GM21737 (cell line): ENCODE results near the gene TEF.

Source experiments
- ATAC-seq: cut with Tn5 transposase; IDR thresholded peaks from one replicate; pipeline ENCODE4 v1.9.1; 2021; ENCODE audit warnings: mild to moderate bottlenecking, moderate library complexity; ENCODE audit not compliant: unreplicated experiment

TEF gene, protein sequence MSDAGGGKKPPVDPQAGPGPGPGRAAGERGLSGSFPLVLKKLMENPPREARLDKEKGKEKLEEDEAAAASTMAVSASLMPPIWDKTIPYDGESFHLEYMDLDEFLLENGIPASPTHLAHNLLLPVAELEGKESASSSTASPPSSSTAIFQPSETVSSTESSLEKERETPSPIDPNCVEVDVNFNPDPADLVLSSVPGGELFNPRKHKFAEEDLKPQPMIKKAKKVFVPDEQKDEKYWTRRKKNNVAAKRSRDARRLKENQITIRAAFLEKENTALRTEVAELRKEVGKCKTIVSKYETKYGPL

DNA sequence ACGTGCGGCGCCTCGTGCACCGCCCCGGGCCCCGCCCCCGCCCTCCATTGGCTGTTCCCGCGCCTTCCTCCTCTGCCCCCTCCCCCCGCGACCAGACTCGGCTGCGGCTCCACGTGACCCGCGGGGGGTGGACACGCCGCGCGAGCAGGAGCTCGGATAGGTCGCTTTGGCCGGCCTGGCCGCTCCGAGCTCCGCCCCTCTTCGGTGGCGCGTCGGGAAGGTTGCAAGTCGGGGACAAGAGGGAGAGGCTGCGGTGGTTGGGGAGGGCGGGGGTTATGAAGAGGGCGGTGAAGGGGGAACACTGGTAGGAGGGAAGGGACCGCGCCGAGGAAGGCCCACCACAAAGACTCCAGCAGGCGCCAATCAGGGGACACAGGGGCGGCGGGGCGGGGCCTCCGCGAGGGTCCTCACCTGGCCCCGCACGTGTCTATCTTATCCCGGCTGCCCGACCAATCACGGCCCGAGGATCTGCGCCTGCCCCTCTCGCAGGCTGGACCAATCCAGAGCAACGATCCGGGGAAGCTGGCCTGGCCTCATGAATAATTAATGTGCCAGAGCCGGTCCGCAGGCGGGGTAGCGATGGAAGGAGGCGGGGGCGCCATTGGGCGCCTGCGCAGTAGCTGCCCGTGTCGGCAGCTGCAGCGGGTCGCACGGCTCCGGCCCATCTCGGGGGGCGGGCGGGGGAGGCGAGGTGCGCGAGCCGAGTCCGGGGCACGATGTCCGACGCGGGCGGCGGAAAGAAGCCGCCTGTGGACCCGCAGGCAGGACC, at the start of gene TEF:
Gene TEF, plus strand, starts transcription at position 614 of the 769 bp plus-strand sequence. Its CDS starts 103 bp downstream, at position 717.
- peak; percentile 83 for ATAC-seq

DNA sequence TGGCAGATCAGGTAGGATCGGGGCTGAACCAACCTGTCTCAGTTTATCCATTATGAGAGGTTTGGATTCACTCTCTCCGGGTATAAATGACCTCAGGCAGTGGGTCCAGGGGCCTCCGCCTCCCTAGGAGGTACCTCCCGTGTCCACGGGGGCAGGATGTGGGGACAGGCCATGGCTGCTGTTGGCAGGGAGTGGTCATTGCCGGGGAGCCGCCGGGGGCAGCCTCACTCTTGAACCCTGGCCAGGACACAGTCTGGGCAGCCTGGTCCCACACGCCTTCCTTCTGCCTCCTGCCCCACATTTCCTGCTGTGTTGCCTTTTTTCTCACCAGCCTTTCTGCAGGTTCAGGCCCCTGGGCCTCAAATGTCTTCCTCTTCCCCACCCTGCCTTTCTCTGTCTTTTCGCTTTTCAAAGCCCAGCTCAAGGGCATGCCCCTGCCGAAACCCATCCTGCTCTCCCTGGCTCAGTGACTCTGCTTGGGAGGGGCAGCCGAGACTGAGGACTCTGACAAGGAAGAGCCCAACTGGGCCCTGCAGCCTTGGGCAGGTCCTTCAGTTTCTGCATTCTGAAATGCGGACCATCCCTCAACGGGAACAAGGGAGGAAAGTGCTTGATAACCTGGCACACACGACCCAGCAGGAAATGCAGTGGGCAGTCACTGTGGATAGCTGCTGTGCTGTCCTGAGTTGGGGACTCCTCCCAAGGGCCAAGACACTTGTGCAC, 49.4 kb upstream of the TEF start:
- ATAC-seq = no peak

DNA sequence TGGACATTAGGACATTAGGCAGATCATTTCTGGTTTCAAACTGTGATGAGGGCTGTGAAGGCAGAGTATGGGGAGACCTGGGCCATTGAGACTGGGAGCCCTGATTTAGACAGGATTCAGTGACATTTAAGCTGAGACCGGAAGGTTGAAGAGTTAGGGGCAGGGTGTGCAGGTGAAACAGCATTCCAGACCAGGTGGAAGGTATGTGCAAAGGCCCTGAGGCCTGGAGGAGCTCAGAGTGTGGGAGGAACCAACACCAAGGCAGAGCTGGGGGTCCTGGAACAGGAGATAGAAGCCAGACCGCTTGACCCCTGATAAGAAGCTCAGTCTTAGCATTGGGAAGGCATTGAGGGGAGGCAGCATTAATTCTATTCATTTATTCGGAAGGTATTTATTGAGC, 47.9 kb upstream of the TEF start:
- no peak for ATAC-seq

DNA sequence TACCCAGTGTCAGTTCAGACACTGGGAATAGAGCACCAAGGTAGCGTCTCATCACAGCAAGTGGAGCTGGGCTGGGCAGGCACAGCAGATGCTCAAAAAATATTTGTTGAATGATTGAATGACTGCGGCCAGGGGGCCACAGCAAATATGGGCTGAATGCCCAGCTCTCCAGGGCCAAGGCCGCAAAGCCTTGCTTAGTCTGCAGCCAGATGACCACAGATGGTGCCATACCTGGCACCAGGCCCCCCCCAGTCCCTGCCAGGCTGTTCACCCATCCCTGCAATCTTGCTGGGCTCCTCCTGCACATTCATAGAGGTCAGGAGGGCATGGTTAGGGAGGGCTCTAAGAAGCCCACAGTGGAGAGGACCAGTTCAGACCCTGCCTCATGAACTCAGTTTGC, 47.5 kb upstream of the TEF start:
- no peak for ATAC-seq

DNA sequence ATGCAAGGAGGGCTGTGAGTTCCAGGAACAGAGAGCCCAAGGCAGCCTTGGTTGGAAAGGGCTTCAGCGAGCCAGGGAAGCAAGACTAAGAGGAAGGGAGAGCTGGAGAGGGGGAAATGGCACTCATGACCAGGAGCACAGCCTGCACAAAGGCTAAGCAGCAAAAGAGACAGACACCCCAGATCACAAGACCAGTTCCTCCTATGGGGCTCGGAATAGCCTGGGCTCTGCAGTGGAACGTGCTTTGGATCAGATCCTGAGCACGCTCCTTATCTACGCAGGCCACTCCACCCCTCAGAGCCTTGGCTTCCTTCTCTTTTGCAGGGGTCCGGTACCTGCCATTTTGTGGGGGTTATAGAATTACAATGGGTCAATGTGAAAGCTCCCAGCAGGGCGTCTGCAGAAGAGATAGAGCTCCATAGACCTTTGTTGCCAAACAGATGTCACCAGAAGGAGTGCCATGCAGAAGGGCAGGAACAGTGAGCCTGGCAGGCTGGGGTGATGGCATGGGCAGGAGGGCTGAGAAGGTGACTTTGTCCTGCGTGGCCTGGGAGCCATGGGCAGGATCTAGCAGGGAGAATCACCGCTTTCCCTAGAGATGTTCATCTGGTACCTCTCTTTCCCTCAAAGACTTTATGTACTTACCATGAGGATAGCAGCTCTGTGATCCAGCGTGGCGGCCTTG, 46.6 kb upstream of the TEF start:
- ATAC-seq = no peak

DNA sequence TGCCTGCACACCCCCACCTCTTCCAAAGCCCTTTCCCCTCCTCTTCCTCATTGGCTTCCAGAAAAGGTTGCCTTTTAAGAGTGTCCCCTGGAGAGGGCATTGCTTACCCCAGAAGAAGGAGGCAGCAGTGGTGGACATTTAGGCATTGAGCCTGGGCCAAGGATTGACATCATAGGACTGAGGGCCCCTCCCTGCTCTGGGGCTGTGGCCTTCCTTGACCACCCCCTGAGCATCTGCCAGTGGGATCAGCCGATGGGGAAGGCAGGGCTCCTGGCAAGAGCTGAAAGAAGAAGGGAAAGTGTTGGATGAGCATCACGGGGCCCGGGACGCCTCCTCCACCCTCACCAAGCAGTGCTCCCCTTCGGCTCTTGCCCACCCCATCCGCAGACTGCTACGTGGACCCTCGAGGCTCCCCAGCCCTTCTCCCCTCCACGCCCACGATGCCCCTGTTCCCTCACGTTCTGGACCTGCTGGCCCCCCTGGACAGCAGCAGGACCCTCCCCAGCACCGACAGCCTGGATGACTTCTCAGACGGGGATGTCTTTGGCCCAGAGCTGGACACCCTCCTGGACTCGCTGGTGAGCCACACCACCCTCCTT, 43.0 kb upstream of the TEF start:
- no peak for ATAC-seq

DNA sequence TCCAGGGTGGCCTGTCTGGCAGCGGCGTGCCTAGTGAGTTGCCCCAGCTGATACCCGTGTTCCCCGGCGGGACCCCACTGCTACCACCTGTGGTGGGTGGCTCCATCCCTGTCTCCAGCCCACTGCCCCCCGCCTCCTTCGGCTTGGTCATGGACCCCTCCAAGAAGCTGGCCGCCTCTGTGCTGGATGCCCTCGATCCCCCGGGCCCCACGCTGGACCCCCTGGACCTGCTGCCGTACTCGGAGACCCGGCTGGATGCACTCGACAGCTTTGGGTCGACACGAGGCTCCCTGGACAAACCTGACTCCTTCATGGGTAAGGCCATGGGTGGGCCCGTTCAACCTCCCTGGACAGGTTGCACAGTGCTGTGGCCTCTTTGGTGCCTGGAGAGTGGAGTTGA, 41.9 kb upstream of the TEF start:
- no peak for ATAC-seq

DNA sequence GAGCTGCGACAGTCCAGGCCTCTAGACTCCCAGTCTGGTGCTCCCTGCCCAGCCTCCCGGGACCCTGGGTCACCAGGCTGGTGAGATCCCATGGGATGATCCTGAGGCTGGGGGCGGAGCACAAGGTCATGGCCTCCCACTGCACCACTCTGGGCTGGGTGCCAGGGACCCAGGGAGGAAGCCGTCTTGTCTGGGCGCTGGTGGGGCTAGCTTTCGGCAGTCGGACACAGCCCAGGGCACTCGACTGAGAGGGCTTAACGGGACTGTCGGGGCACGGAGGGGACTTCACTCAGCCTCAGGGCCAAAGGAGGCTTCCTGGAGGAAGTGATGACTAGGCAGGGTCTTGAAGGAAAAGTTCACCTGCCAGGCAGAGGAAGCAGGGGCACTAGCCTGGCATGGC, 41.4 kb upstream of the TEF start:
- no peak for ATAC-seq

DNA sequence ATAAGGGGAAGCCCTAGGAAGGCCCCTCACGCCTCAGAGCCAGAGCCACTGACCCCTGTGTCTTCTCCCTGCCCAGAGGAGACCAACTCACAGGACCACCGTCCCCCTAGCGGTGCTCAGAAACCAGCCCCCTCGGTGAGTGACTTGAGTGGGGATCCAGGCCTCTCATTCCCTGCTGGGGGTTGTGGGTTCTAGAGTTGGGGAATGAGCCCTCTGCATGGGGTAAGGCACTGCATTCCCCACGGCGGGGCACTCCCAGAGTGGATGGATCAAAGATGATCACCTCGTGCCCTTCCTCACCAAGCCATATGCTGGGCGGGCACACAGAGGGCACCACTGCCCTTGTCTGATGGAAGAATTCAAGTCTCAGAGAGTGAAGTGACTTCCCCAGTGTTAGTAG, 40.7 kb upstream of the TEF start:
- ATAC-seq = no peak

DNA sequence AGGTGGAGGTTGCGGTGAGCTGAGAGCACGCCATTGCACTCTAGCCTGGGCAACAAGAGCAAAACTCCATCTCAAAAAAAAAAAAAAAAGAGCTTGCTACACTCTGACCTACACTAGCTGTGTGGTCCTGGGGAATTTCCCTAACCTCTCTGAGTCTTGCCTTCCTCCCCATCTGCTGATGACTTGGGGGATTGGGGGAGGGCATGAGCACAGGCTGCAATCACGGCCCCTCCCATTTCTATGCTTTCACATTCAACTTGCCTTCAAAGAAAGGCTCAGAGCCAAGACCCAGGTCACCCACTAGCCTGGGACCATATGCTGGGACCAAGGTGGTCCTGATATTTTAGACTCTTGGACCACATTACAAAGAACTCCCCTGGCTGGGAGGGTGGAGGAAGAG, 39.8 kb upstream of the TEF start:
- no peak for ATAC-seq

DNA sequence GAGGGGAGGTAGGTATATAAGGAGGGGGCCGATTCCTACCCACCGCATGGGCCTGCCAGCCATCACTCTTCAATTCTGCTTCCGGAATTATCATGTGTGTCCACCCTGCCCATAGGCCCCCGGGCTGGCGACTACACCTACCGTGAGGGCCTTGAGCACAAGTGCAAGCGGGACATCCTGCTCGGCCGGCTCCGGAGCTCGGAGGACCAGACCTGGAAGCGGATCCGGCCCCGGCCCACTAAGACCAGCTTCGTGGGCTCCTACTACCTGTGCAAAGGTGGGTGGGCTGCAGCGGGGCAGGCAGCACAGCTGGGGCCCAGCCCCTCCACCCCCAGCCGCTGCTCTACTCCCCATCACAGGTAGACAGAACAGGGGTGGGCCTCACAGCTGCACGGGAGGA, 38.4 kb upstream of the TEF start:
- ATAC-seq = no peak

DNA sequence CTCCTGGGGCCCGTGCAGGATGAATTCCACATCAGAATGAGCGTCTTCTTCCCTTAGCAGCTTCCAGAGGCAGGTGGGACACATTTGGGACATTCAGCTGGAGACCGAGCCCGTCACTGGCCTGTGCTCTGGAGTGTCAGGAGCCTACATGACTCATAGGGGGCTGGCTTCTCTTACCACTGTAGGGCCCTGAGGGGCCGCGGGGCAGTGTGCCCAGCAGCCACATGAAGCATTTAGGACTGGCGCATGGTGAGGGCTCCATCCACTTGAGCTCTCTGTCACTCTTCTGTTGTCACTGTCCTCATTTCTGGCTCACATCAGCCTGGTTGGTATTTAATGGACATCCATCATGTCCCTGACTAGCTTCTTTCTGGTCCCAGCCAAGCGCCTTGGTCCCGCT, 38.0 kb upstream of the TEF start:
- ATAC-seq = no peak

DNA sequence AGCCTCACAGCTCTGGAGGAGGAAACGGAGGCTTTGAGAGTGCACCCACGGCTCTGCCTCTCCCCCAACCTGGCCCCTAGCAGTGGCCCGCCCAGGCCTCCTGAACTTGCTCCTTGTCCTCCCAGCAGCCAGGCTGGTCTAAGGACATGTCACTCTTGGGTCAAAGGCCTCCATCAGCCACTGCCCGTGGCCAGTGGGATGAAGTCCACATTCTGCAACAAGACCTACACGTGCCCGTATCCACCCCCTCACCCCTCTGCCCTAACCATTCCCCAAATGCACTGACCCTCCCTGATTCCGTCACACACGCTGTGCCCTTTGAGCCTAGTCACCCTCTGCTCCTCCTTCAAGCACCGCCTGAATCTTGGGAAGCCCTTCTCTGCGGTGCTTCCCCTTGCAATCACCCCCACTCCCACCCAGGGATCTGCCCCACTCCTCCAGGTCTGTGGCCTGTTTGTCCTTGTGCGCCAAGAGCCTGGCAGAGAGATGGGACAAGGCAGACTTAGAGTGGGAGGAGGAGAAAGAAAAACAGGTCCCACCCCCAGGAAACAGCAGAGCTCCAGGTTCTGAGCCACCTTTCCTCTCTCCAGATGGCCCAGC, 37.5 kb upstream of the TEF start:
- ATAC-seq = no peak

DNA sequence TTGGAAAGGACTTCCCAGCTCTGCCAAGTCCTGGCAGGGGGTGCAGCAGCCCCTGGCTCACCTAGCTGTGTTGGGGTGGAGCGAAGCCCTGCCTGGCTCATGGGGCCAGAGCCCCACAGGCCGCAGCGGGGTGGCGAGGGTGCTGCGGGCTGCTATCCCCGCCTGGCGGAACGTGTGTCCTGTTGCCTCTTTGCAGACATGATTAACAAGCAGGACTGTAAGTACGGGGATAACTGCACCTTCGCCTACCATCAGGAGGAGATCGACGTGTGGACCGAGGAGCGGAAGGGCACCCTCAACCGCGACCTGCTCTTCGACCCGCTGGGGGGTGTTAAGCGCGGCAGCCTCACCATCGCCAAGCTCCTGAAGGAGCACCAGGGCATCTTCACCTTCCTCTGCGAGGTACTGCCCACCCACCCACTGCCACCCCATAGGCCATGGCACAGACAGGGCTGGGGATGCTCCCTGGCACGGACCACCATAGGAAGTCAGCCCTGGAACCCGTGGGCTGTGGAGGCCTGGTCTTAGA, 35.9 kb upstream of the TEF start:
- ATAC-seq = no peak

DNA sequence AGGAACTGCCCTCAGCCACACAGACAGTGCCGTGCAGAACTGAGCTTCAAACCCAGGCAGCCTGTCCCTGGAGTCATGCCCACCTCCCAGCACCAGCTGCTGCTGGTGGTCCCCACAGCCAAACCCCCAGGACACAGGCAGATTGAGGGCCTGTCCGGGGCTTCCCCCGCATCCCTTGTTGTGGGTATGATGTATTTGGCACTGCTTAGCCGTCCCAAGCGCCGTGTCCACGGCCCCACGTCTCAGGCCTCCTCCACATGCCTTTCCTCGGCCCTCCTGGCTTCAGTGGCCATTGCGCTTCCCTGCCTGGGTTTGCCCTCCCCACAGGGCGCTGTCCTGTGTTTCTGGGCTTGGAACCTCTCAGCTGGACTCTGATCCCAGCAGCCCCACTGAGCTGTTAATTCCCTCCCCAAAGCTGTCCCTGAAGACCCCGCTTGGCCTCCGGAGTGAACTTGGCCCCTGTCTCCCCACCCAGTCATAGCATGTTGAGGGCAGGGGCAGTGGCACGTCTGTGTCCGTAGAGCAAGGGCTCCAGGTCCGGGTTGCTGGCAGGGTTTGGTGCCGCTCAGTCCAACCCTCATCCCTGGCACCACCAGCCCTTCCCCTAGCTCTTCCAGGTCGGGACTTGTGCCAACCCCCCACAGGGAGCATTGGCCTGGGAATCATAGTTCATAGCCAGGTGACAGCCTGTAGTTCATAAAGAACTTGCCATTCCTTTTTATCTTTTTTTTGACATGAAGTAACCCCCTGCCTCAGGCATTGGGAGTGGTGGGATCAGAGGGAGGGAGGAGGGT, 34.5 kb upstream of the TEF start:
- ATAC-seq = no peak

DNA sequence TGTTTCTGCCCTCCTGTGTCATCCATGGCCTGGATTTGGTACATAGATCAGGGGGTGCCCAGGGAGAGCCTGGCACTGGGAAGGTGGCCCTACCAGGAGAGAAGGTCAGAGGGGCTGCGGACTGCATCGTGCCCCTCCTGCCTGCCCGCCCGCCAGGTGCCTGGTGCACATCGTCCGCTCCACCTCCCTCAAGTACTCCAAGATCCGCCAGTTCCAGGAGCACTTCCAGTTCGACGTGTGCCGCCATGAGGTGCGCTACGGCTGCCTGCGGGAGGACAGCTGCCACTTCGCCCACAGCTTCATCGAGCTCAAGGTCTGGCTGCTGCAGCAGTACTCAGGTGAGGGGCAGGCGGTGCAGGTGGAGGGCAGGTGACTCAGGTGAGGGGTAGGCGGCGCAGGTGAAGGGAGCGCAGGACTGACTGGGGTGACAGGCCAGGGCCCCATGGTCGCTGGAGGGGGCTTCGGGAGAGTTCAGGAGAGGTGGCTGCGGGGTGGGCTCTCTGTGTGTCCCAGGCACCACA, 32.7 kb upstream of the TEF start:
- ATAC-seq = no peak

DNA sequence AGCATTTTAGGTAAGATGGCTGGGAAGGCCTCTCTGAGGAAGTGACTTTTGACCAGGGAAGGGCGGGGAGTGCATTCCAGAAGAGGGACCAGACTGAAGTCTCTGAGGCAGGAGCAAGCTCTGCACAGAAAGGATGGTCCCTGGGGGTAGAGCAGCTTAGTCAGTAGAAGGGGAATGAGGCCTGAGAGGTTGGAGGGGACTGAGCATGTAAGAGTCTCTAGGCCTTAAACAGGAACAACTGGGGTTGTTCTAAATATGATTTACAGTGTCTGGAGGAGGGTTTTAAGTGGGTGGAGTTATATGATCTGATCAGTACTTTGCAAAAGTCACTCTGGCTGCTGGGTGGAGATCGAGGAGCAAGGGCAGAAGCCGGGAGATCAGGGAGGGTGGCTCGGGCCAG, 31.7 kb upstream of the TEF start:
- no peak for ATAC-seq

DNA sequence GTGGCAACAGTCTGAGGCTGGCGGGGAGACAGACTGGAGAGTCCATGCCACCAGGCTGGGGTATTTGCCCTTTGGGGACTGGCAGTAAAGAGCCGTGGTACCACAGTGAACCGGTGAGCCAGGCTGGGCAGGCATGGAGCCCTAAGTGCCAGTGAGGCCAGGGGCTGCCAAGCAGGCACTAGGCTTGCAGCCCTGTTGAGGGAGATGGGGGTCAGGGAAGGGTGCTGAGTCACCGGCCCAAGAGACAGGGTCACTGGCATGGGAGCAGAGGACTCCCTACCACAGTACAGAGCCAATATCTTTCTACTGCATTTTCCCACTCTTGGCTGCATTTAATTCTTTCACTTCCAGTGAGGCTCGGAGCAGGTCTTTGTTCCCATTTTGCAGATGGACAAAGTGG, 30.7 kb upstream of the TEF start:
- ATAC-seq = no peak

DNA sequence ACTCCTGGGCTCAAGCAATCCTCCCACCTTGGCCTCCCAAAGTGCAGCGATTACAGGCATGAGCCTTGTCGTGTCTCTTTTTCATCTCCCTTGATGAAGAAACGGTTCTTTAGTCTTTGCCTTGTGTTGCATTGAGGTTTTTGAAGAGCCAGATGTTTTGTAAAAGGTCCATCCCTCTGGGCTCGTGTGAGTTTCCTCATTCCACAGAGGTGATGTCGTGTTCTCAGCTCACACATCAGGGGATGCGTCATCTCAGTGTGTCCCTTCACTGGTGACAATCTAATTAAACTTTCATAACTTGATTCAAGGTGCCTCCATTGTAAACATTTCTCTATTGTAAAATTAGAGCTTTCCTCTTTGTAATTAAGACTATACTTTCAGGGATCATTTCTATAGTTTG, 29.7 kb upstream of the TEF start:
- no peak for ATAC-seq
